ENCODE results near the gene PTX4. TPM values are rescaled to one million over a fixed set of nuclear protein-coding genes. Genes with fewer than 3 reads are reported as not detected.

Gene PTX4
- total RNA-seq, 1 experiment from 2014 or later: 0.22 TPM

DNA sequence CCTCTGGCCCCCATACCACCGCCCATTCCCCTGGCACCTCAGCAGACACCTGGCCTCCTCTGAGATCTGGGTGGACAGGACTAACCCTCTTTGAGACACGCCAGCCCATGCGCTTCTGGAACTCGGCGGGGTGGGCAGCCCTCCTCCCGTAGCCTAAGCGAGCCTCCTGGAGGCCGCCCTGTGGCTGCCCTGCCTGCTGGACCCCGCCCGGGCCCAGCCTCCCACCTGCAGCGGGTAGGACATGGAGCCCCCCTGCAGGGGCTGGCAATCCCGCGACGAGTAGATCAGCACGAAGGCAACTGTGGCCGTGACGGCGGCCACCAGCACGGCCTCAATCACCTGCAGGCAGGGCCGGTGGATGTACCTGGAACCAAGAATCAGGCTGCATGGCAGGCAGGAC, 36.2 kb downstream of the PTX4 start:
- Histone ChIP-seq H3K9ac (ENCODE audit: low read length) (no peak overlapping the region), H3K4me1 (ENCODE audit: insufficient read depth, low read length) (no peaks in the 10 kb centered on the region), H3K4me2 (ENCODE audit: low read length) (no peak overlapping the region), H2AFZ (ENCODE audit: low read length) (no peak overlapping the region), H3K4me3 (ENCODE audit: low read length) (no peak overlapping the region), H3F3A (ENCODE audit: low read length, unreplicated experiment) (no peaks in the 10 kb centered on the region), H4K20me1 (ENCODE audit: low read length) (no peaks in the 10 kb centered on the region), H3K79me2 (ENCODE audit: low read length) (no peaks in the 10 kb centered on the region), H3K9me2 (replicated peaks; ENCODE audit: low read length) (no peaks in the 10 kb centered on the region), H3K27ac (ENCODE audit: low read length) (no peak overlapping the region), H3K9me3 (ENCODE audit: low read length) (no peaks in the 10 kb centered on the region), H3K27me3 (ENCODE audit: low read length) (no peaks in the 10 kb centered on the region), H3K36me3 (ENCODE audit: low read depth, low read length) (no peaks in the 10 kb centered on the region)
- TF ChIP-seq, protein P1, sequence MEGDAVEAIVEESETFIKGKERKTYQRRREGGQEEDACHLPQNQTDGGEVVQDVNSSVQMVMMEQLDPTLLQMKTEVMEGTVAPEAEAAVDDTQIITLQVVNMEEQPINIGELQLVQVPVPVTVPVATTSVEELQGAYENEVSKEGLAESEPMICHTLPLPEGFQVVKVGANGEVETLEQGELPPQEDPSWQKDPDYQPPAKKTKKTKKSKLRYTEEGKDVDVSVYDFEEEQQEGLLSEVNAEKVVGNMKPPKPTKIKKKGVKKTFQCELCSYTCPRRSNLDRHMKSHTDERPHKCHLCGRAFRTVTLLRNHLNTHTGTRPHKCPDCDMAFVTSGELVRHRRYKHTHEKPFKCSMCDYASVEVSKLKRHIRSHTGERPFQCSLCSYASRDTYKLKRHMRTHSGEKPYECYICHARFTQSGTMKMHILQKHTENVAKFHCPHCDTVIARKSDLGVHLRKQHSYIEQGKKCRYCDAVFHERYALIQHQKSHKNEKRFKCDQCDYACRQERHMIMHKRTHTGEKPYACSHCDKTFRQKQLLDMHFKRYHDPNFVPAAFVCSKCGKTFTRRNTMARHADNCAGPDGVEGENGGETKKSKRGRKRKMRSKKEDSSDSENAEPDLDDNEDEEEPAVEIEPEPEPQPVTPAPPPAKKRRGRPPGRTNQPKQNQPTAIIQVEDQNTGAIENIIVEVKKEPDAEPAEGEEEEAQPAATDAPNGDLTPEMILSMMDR (conservative IDR thresholded peaks at IDR 0.05; ENCODE audit: low read depth, low read length): no peak
- TF ChIP-seq EZH2 (IDR thresholded peaks at IDR 0.05; ENCODE audit: low read length, unreplicated experiment): no peak
- TF ChIP-seq EZH2phosphoT487 (IDR thresholded peaks at IDR 0.05; ENCODE audit: borderline replicate concordance, low read length): no peak
- DNase-seq: no peak
- no peak for ATAC-seq
- ChIA-PET CTCF (no interaction called here), POLR2A (ENCODE audit: unreplicated experiment) (no interaction called here)
- no TSS peak for BruUV-seq (replicated peaks)
- intact Hi-C loops (cut with micrococcal nuclease): no loop called here

DNA sequence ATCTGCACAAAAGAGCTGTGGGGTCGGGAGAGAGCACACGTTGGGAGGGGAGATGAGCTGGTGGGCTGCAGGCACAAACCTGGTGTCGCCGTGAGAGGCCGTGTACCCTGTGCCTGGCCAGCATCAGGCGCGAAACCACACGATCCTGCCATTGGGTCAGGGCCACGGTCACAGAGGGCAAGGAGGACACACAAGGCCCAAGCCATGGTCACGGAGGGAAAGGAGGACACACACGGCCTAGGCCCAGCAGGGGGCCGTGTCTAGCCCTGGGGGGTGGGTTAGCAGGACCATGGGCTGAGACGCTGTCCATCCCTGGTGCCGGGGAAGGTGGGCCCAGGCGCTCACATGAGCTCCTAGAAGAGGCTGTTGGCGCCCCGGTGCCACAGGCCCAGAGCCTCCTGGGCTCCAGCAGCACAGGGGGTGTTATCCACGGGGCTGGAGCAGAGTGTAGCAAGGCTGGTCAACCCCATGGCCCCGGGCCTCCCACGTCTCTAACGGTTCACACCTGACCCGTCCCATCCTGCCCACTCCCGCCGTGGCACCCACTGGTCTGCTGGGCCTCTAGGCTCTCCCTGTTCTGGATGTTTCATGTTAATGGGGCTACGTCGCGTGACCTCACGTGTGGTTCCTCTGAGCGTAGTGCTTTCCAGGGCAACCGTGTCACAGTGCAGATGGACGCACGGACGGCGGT, 36.9 kb downstream of the PTX4 start:
- Histone ChIP-seq H3K4me2 (ENCODE audit: low read length) (no peak overlapping the region), H4K20me1 (ENCODE audit: low read length) (no peaks in the 10 kb centered on the region), H2AFZ (ENCODE audit: low read length) (no peak overlapping the region), H3K27ac (ENCODE audit: low read length) (no peak overlapping the region), H3K27me3 (ENCODE audit: low read length) (no peaks in the 10 kb centered on the region), H3K36me3 (ENCODE audit: low read depth, low read length) (no peaks in the 10 kb centered on the region), H3K9me2 (replicated peaks; ENCODE audit: low read length) (no peaks in the 10 kb centered on the region), H3K9ac (ENCODE audit: low read length) (no peak overlapping the region), H3K4me1 (ENCODE audit: insufficient read depth, low read length) (no peaks in the 10 kb centered on the region), H3K9me3 (ENCODE audit: low read length) (no peaks in the 10 kb centered on the region), H3K4me3 (ENCODE audit: low read length) (no peak overlapping the region), H3K79me2 (ENCODE audit: low read length) (no peaks in the 10 kb centered on the region), H3F3A (ENCODE audit: low read length, unreplicated experiment) (no peaks in the 10 kb centered on the region)
- intact Hi-C loops (cut with micrococcal nuclease): no loop called here
- BruUV-seq (replicated peaks): no TSS peak
- ATAC-seq (no peak), DNase-seq (no peak)
- CTCF ChIA-PET: no interaction called here
- TF ChIP-seq EZH2phosphoT487 (IDR thresholded peaks at IDR 0.05; ENCODE audit: borderline replicate concordance, low read length) (no peak), EZH2 (IDR thresholded peaks at IDR 0.05; ENCODE audit: low read length, unreplicated experiment) (no peak)
- TF ChIP-seq, protein P1 (conservative IDR thresholded peaks at IDR 0.05; ENCODE audit: low read depth, low read length): no peak
- POLR2A ChIA-PET (ENCODE audit: unreplicated experiment): no interaction called here

DNA sequence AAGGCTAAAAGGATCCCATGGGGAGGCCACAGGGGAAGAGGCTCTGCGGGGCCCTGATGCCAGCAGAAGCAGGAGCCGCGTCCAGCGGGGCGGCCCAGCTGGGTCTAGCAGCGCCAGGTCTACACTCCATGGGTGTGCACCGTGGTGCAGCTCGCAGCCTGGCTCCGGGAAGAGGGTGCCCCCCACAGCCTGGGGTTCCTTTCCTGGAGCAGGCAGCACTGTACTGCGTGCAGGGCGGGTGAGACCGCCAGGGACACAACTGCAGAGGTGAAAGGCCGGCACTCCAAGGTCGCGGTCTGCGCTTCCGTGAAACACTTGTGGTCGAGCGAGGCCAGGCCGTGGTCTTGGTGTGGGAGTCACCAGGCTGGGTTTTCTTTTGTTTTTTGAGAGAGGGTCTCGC, 37.9 kb downstream of the PTX4 start:
- POLR2A ChIA-PET (ENCODE audit: unreplicated experiment): no interaction called here
- Histone ChIP-seq H4K20me1 (ENCODE audit: low read length) (no peaks in the 10 kb centered on the region), H3K27me3 (ENCODE audit: low read length) (no peaks in the 10 kb centered on the region), H3K79me2 (ENCODE audit: low read length) (no peaks in the 10 kb centered on the region), H2AFZ (ENCODE audit: low read length) (no peak overlapping the region), H3K27ac (ENCODE audit: low read length) (no peak overlapping the region), H3K4me2 (ENCODE audit: low read length) (no peak overlapping the region), H3K9me3 (ENCODE audit: low read length) (no peaks in the 10 kb centered on the region), H3F3A (ENCODE audit: low read length, unreplicated experiment) (no peaks in the 10 kb centered on the region), H3K4me3 (ENCODE audit: low read length) (no peak overlapping the region), H3K4me1 (ENCODE audit: insufficient read depth, low read length) (no peaks in the 10 kb centered on the region), H3K36me3 (ENCODE audit: low read depth, low read length) (no peaks in the 10 kb centered on the region), H3K9me2 (replicated peaks; ENCODE audit: low read length) (no peaks in the 10 kb centered on the region), H3K9ac (ENCODE audit: low read length) (no peak overlapping the region)
- BruUV-seq (replicated peaks): no TSS peak
- TF ChIP-seq, protein P1 (conservative IDR thresholded peaks at IDR 0.05; ENCODE audit: low read depth, low read length): no peak
- TF ChIP-seq EZH2 (IDR thresholded peaks at IDR 0.05; ENCODE audit: low read length, unreplicated experiment) (no peak), EZH2phosphoT487 (IDR thresholded peaks at IDR 0.05; ENCODE audit: borderline replicate concordance, low read length) (no peak)
- ATAC-seq (no peak), DNase-seq (no peak)
- CTCF ChIA-PET: no interaction called here
- intact Hi-C loops (cut with micrococcal nuclease): no loop called here

Measured in PC-3 (cell line).